Measurements from ENCODE around the gene SCN9A. TPM values are rescaled to one million over a fixed set of nuclear protein-coding genes. Genes with fewer than 3 reads are reported as not detected.

SCN9A gene
- total and polyA plus RNA-seq, 9 of the 15 experiments (the other 6 are each of a cell fraction or from before 2014, with no cell fraction given): 1.4 to 22.8 (median 7.1) TPM

- TF ChIP-seq ZNF561 (CRISPR knock-in tag; conservative IDR thresholded peaks at IDR 0.05) (no peak), RBM17 (IDR thresholded peaks at IDR 0.05; ENCODE audit: borderline replicate concordance, low read depth, low read length) (no peak), ELF1 (tag; IDR thresholded peaks at IDR 0.05) (no peak), SMAD4 (CRISPR knock-in tag; conservative IDR thresholded peaks at IDR 0.05) (no peak), ZC3H11A (IDR thresholded peaks at IDR 0.05; ENCODE audit: low read depth, low read length) (no peak), TOE1 (IDR thresholded peaks at IDR 0.05; ENCODE audit: borderline replicate concordance) (no peak), TOE1 (CRISPR knock-in tag; IDR thresholded peaks at IDR 0.05; ENCODE audit: borderline replicate concordance, low read depth) (no peak), NCOA2 (IDR thresholded peaks at IDR 0.05; ENCODE audit: partially characterized antibody in 2 of 2) (peak in 1 of 2 experiments; percentile 64), LCOR (CRISPR knock-in tag; IDR thresholded peaks at IDR 0.05) (no peak), CHAMP1 (IDR thresholded peaks at IDR 0.05) (peak; percentile 68), SLC30A9 (CRISPR knock-in tag; IDR thresholded peaks at IDR 0.05) (no peak), EZH2 (IDR thresholded peaks at IDR 0.05; ENCODE audit: borderline replicate concordance, low read depth, low read length) (no peak), CEBPB (tag; IDR thresholded peaks at IDR 0.05) (peak; percentile 70; the same call in 1 of the 2 replicates), STAT6 (CRISPR knock-in tag; IDR thresholded peaks at IDR 0.05) (no peak), CHD4 (IDR thresholded peaks at IDR 0.05; ENCODE audit: insufficient read depth, insufficient replicate concordance, low read depth, low read length, poor library complexity, severe bottlenecking) (no peak), PHF21A (IDR thresholded peaks at IDR 0.05; ENCODE audit: borderline replicate concordance, low read depth) (0 out of 2 replicates have a peak, but pooled peaks have one; percentile 31), CC2D1A (IDR thresholded peaks at IDR 0.05) (0 out of 2 replicates have a peak, but pooled peaks have one; percentile 26), GABPB1 (CRISPR knock-in tag; IDR thresholded peaks at IDR 0.05) (no peak), ZNF140 (CRISPR knock-in tag; IDR thresholded peaks at IDR 0.05) (no peak), GTF2F1 (IDR thresholded peaks at IDR 0.05; ENCODE audit: low read depth, low read length) (no peak)
- TF ChIP-seq, protein P1, sequence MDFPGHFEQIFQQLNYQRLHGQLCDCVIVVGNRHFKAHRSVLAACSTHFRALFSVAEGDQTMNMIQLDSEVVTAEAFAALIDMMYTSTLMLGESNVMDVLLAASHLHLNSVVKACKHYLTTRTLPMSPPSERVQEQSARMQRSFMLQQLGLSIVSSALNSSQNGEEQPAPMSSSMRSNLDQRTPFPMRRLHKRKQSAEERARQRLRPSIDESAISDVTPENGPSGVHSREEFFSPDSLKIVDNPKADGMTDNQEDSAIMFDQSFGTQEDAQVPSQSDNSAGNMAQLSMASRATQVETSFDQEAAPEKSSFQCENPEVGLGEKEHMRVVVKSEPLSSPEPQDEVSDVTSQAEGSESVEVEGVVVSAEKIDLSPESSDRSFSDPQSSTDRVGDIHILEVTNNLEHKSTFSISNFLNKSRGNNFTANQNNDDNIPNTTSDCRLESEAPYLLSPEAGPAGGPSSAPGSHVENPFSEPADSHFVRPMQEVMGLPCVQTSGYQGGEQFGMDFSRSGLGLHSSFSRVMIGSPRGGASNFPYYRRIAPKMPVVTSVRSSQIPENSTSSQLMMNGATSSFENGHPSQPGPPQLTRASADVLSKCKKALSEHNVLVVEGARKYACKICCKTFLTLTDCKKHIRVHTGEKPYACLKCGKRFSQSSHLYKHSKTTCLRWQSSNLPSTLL (IDR thresholded peaks at IDR 0.05): no peak
Observed at GRCh38 chr2:166384774-166385173, 9.0 kb upstream of the SCN9A start (continued).
